Stimulated activated CD8-positive, alpha-beta memory T cell treated with anti-CD3 and anti-CD28 coated beads, Interleukin-4, amount 100 ng/mL, for 24 hours (primary cell): Measurements from ENCODE around the gene AKAP13.

Experiments
- DNase-seq: peaks from one replicate; pipeline ENCODE4 v3.0.0-alpha.2; 2020; ENCODE audit warnings: low read depth

The AKAP13 gene

GRCh38 chr15:85598718-85599398, 218.5 kb downstream of the AKAP13 start:
- no peak for DNase-seq

GRCh38 chr15:85600001-85600400, 219.6 kb downstream of the AKAP13 start:
- no peak for DNase-seq

GRCh38 chr15:85603160-85603559, 222.8 kb downstream of the AKAP13 start:
- no peak for DNase-seq

- DNase-seq: no peak
Observed at GRCh38 chr15:85603703-85604102, 223.3 kb downstream of the AKAP13 start.

GRCh38 chr15:85604194-85604593, 223.8 kb downstream of the AKAP13 start:
- no peak for DNase-seq

GRCh38 chr15:85606738-85607137, 226.3 kb downstream of the AKAP13 start:
- DNase-seq: no peak

- no peak for DNase-seq
Observed at GRCh38 chr15:85607141-85607806, 226.9 kb downstream of the AKAP13 start.

- no peak for DNase-seq
Observed at GRCh38 chr15:85607842-85608241, 227.4 kb downstream of the AKAP13 start.

GRCh38 chr15:85609492-85609891, 229.1 kb downstream of the AKAP13 start:
- DNase-seq: no peak

- no peak for DNase-seq
Observed at GRCh38 chr15:85611361-85611760, 231.0 kb downstream of the AKAP13 start.

- no peak for DNase-seq
Observed at GRCh38 chr15:85614059-85614458, 233.7 kb downstream of the AKAP13 start.

- no peak for DNase-seq
Observed at GRCh38 chr15:85615930-85616329, 235.5 kb downstream of the AKAP13 start.

- DNase-seq: no peak
Observed at GRCh38 chr15:85616549-85617110, 236.2 kb downstream of the AKAP13 start.

GRCh38 chr15:85618228-85618505, 237.8 kb downstream of the AKAP13 start:
- DNase-seq: no peak

- DNase-seq: peak; percentile 43
Observed at GRCh38 chr15:85618956-85619491, 238.6 kb downstream of the AKAP13 start.

GRCh38 chr15:85619992-85620689, 239.7 kb downstream of the AKAP13 start:
- DNase-seq: no peak

GRCh38 chr15:85620690-85621049, 240.3 kb downstream of the AKAP13 start:
- DNase-seq: no peak

GRCh38 chr15:85621094-85621493, 240.7 kb downstream of the AKAP13 start:
- no peak for DNase-seq

GRCh38 chr15:85622221-85622831, 241.9 kb downstream of the AKAP13 start:
- no peak for DNase-seq

GRCh38 chr15:85623315-85624049, 243.1 kb downstream of the AKAP13 start:
- DNase-seq: no peak

GRCh38 chr15:85624291-85624801, 243.9 kb downstream of the AKAP13 start:
- no peak for DNase-seq
